PC-9 (cell line): ENCODE results near the gene DNAJC13. TPM values are rescaled to one million over a fixed set of nuclear protein-coding genes. Genes with fewer than 3 reads are reported as not detected.

ENCODE experiments used
- BruUV-seq: library from RNA; stranded (reverse); fragments of 400-500 nt; replicated peaks from 2 replicates; lab custom pipeline; 2021; lab: Mats Ljungman, UMichigan
- CTCF ChIA-PET: fragments of 300-600 bp; sonication (Branson Sonifier 250); formaldehyde crosslinking; loops from one replicate; lab custom pipeline; 2022; ENCODE audit warnings: antibody characterized with exemption; lab: Charles Lee
- POLR2A ChIA-PET: fragments of 300-600 bp; sonication (Branson Sonifier 250); formaldehyde crosslinking; loops from one replicate; lab custom pipeline; 2022; ENCODE audit warnings: antibody characterized with exemption; ENCODE audit not compliant: unreplicated experiment; lab: Charles Lee
- DNase-seq, 2 experiments: peaks; one replicate each; pipeline versions ENCODE4 v3.0.0 to v3.0.0-alpha.2; 2015 to 2022; ENCODE audit warnings: mixed read lengths in 1 of 2
- H2AFZ ChIP-seq: fragments of 200-600 bp; sonication (generic); 2 replicates; pipeline ENCODE4 v1.8.1; 2017; ENCODE audit warnings: antibody characterized with exemption
- H3F3A ChIP-seq: fragments of 200-600 bp; sonication (generic); 2 replicates; pipeline ENCODE4 v1.8.1; 2017; ENCODE audit warnings: antibody characterized with exemption, mild to moderate bottlenecking, low read depth; ENCODE audit not compliant: insufficient read depth
- H3K27ac ChIP-seq: fragments of 200-600 bp; sonication (generic); 2 replicates; pipeline ENCODE4 v1.6.1; 2016; ENCODE audit warnings: mixed run types
- H3K27me3 ChIP-seq: fragments of 200-600 bp; sonication (generic); 2 replicates; pipeline ENCODE4 v1.6.1; 2016; ENCODE audit warnings: low read depth, mixed run types; ENCODE audit not compliant: insufficient read depth
- H3K36me3 ChIP-seq: fragments of 200-600 bp; sonication (generic); 2 replicates; pipeline ENCODE4 v1.6.1; 2016; ENCODE audit warnings: low read depth, mixed run types
- H3K4me1 ChIP-seq: fragments of 200-600 bp; sonication (generic); replicated peaks from 2 replicates; pipeline ENCODE4 v1.6.1; 2016; ENCODE audit warnings: mixed run types; ENCODE audit not compliant: insufficient read depth
- H3K4me2 ChIP-seq: fragments of 200-600 bp; sonication (generic); 2 replicates; pipeline ENCODE4 v1.6.1; 2017; ENCODE audit warnings: mixed run types
- H3K4me3 ChIP-seq: fragments of 200-600 bp; sonication (generic); 2 replicates; pipeline ENCODE4 v1.6.1; 2016; ENCODE audit warnings: mixed run types
- H3K79me2 ChIP-seq: fragments of 200-600 bp; sonication (generic); 2 replicates; pipeline ENCODE4 v1.6.1; 2017; ENCODE audit warnings: low read depth, mixed run types
- H3K9me2 ChIP-seq: fragments of 200-600 bp; sonication (generic); 2 replicates; pipeline ENCODE4 v1.8.1; 2017; ENCODE audit warnings: mild to moderate bottlenecking; ENCODE audit not compliant: insufficient read depth
- H3K9me3 ChIP-seq: fragments of 200-600 bp; sonication (generic); 2 replicates; pipeline ENCODE4 v1.8.1; 2016; ENCODE audit warnings: low read depth; ENCODE audit not compliant: insufficient read depth
- H4K20me1 ChIP-seq: fragments of 200-600 bp; sonication (generic); 2 replicates; pipeline ENCODE4 v1.8.1; 2017; ENCODE audit not compliant: insufficient read depth
- CTCF ChIP-seq: fragments of 200-600 bp; sonication (generic); conservative IDR thresholded peaks from 2 replicates; pipeline ENCODE4 v1.6.1; 2017; ENCODE audit warnings: mixed run types, antibody characterized with exemption, mild to moderate bottlenecking, moderate library complexity
- EZH2 ChIP-seq: fragments of 200-600 bp; sonication (generic); IDR thresholded peaks from 2 replicates; pipeline ENCODE4 v1.8.0; 2017; ENCODE audit warnings: antibody characterized with exemption, low read depth
- intact Hi-C: fragments of 100-400 bp; cut with micrococcal nuclease; formaldehyde crosslinking; loops from one replicate; pipeline ENCODE4 v1.10.0; 2022; ENCODE audit not compliant: unreplicated experiment
- total RNA-seq: library from RNA; stranded (reverse); gene quantifications from 2 replicates; pipeline ENCODE4 v1.2.3, GENCODE V29; 2021

The DNAJC13 gene
- total RNA-seq, 1 experiment from 2014 or later: 56.6 TPM

- intact Hi-C loops: loop anchor here (5.0 kb wide), 2 partner anchors 68 to 278 kb away; no protein-coding TSS in a partner anchor
- H3K4me1 ChIP-seq: peaks cover 19% of the 10 kb centered on the region
- no peaks in the 10 kb centered on the region for H3K36me3 ChIP-seq
- H3K4me2 ChIP-seq: no peak overlapping the region
- peaks cover 20% of the 10 kb centered on the region for H3K79me2 ChIP-seq
- TF ChIP-seq CTCF (no peak), EZH2 (no peak)
- CTCF ChIA-PET: no interaction called here
- no peaks in the 10 kb centered on the region for H3K27me3 ChIP-seq
- no peak overlapping the region for H2AFZ ChIP-seq
- no peak for DNase-seq
- BruUV-seq: no TSS peak
- no peak overlapping the region for H3K27ac ChIP-seq
- H4K20me1 ChIP-seq: no peaks in the 10 kb centered on the region
- peaks cover 9% of the 10 kb centered on the region for H3F3A ChIP-seq
- H3K9me2 ChIP-seq: no peaks in the 10 kb centered on the region
- POLR2A ChIA-PET: no interaction called here
- H3K9me3 ChIP-seq: no peaks in the 10 kb centered on the region
- no peak overlapping the region for H3K4me3 ChIP-seq
Observed at GRCh38 chr3:132414841-132415240, 2.5 kb upstream of the DNAJC13 start.

- Histone ChIP-seq H4K20me1 (no peaks in the 10 kb centered on the region), H3K4me3 (no peak overlapping the region), H3K27me3 (no peaks in the 10 kb centered on the region), H3K4me2 (peak overlapping the region; percentile 97; the same call in 1 of the 2 replicates), H3K79me2 (peaks cover 33% of the 10 kb centered on the region), H3K27ac (no peak overlapping the region), H3K36me3 (0 out of 2 replicates have a peak, but pooled peaks cover 4% of the 10 kb centered on the region), H3K9me3 (no peaks in the 10 kb centered on the region), H3F3A (peaks cover 9% of the 10 kb centered on the region), H2AFZ (0 out of 2 replicates have a peak overlapping the region, but pooled peaks have one; percentile 97), H3K9me2 (no peaks in the 10 kb centered on the region), H3K4me1 (peaks cover 22% of the 10 kb centered on the region)
- POLR2A ChIA-PET: no interaction called here
- no peak for DNase-seq
- TF ChIP-seq CTCF (no peak), EZH2 (no peak)
- CTCF ChIA-PET: no interaction called here
- BruUV-seq: no TSS peak
- intact Hi-C loops: loop anchor here (5.0 kb wide), 2 partner anchors 69 to 279 kb away; no protein-coding TSS in a partner anchor
Observed at GRCh38 chr3:132416161-132416560, 1.1 kb upstream of the DNAJC13 start.

GRCh38 chr3:132417695-132418411 lies 551 bp downstream of the DNAJC13 start:
- Histone ChIP-seq H3F3A (peaks cover 9% of the 10 kb centered on the region), H4K20me1 (peaks cover 4% of the 10 kb centered on the region; the same call in 1 of the 2 replicates), H3K4me3 (peak overlapping the region; percentile 89), H2AFZ (peak overlapping the region; percentile 97), H3K9me2 (no peaks in the 10 kb centered on the region), H3K27ac (peak overlapping the region; percentile 81), H3K4me2 (peak overlapping the region; percentile 97), H3K4me1 (peaks cover 22% of the 10 kb centered on the region), H3K36me3 (peaks cover 16% of the 10 kb centered on the region; the same call in 1 of the 2 replicates), H3K79me2 (peaks cover 50% of the 10 kb centered on the region), H3K9me3 (no peaks in the 10 kb centered on the region), H3K27me3 (no peaks in the 10 kb centered on the region)
- POLR2A ChIA-PET: interaction anchor here (0.5 to 1.1 kb wide), 5 partner anchors 15 to 819 kb away, joined by 4 to 14 read pairs (median 6); no protein-coding TSS in a partner anchor
- DNase-seq: peak; percentile 59 to 72
- intact Hi-C loops: loop anchor here (5.0 kb wide), 2 partner anchors 71 to 281 kb away; no protein-coding TSS in a partner anchor
- no TSS peak for BruUV-seq
- CTCF ChIA-PET: interaction anchor here (0.6 kb wide), 1 partner anchor 14 kb away, joined by 3 read pairs; no protein-coding TSS in a partner anchor
- no peak for TF ChIP-seq EZH2
- no peak for TF ChIP-seq CTCF
